H1 (cell line): ENCODE measurements around the gene EVI5. TPM values are rescaled to one million over a fixed set of nuclear protein-coding genes. Genes with fewer than 3 reads are reported as not detected.

ENCODE experiments used
- CTCF ChIA-PET: fragments of 300-600 bp; sonication (Branson Sonifier 250); formaldehyde crosslinking; loops from one replicate; lab custom pipeline; 2021; ENCODE audit not compliant: partially characterized antibody; lab: Charles Lee
- POLR2A ChIA-PET: fragments of 300-600 bp; sonication (Branson Sonifier 250); formaldehyde crosslinking; loops from one replicate; lab custom pipeline; 2021; ENCODE audit warnings: inconsistent platforms; ENCODE audit not compliant: partially characterized antibody; lab: Charles Lee
- DNase-seq, 2 experiments: peaks; one replicate each; pipeline versions ENCODE4 v3.0.0 to v3.0.0-alpha.2; 2010 to 2022; ENCODE audit warnings: low spot score in 2 of 2, low read depth in 1 of 2, mixed read lengths in 1 of 2
- FAIRE-seq: peaks from 2 replicates; lab custom pipeline; 2011; peaks lifted over from hg19 to GRCh38; lab: Jason Lieb, UNC
- H2AFZ ChIP-seq: 2 replicates; pipeline ENCODE4 v1.8.1; 2012; ENCODE audit warnings: low read length, inconsistent platforms
- H2AK5ac ChIP-seq: 2 replicates; pipeline ENCODE4 v1.6.1; 2013; ENCODE audit warnings: low read depth, low read length
- H2BK120ac ChIP-seq: replicated peaks from 2 replicates; pipeline ENCODE3; 2013; ENCODE audit warnings: low read depth, low read length, inconsistent platforms
- H2BK12ac ChIP-seq: 2 replicates; pipeline ENCODE4 v1.6.1; 2013; ENCODE audit warnings: low read depth, low read length
- H2BK15ac ChIP-seq: 2 replicates; pipeline ENCODE4 v1.6.1; 2013; ENCODE audit warnings: low read length
- H2BK20ac ChIP-seq: 2 replicates; pipeline ENCODE4 v1.6.1; 2013; ENCODE audit warnings: low read length
- H2BK5ac ChIP-seq: 2 replicates; pipeline ENCODE4 v1.6.1; 2013; ENCODE audit warnings: low read depth, low read length
- H3K14ac ChIP-seq: 2 replicates; pipeline ENCODE4 v1.6.1; 2013; ENCODE audit warnings: inconsistent platforms; ENCODE audit not compliant: insufficient read length
- H3K18ac ChIP-seq: 2 replicates; pipeline ENCODE4 v1.6.1; 2013; ENCODE audit warnings: low read length; ENCODE audit errors: extremely low read depth
- H3K23ac ChIP-seq: 2 replicates; pipeline ENCODE4 v1.6.1; 2013; ENCODE audit warnings: inconsistent platforms; ENCODE audit not compliant: insufficient read length
- H3K23me2 ChIP-seq: 2 replicates; pipeline ENCODE4 v1.6.1; 2013; ENCODE audit warnings: low read depth, low read length
- H3K27ac ChIP-seq: 2 replicates; pipeline ENCODE4 v1.6.1; 2011; ENCODE audit warnings: low read depth, low read length, inconsistent platforms
- H3K27me3 ChIP-seq, 4 experiments: replicated peaks in 1 of 4; 1 replicate in 1 of 4; 2 replicates in 3 of 4; pipeline versions ENCODE4 v1.6.1 to v1.8.1; 2011 to 2013; ENCODE audit warnings: low read length in 3 of 4, mild to moderate bottlenecking in 3 of 4, inconsistent platforms in 2 of 4, mixed read lengths in 2 of 4, moderate library complexity in 1 of 4; ENCODE audit not compliant: control insufficient read depth in 3 of 4, insufficient read depth in 3 of 4; ENCODE audit errors: extremely low read depth in 1 of 4
- H3K36me3 ChIP-seq, 4 experiments: 2 replicates each; pipeline versions ENCODE4 v1.6.1 to v1.8.1; 2011 to 2013; ENCODE audit warnings: mild to moderate bottlenecking in 4 of 4, low read length in 3 of 4, moderate library complexity in 2 of 4, control low read depth in 1 of 4, inconsistent platforms in 1 of 4; ENCODE audit not compliant: insufficient read depth in 4 of 4, control insufficient read depth in 2 of 4
- H3K4ac ChIP-seq: replicated peaks from 2 replicates; pipeline ENCODE3; 2013; ENCODE audit warnings: low read length, low read depth, mixed read lengths, inconsistent platforms; ENCODE audit not compliant: insufficient read length
- H3K4me1 ChIP-seq, 4 experiments: replicated peaks in 1 of 4; 1 replicate in 1 of 4; 2 replicates in 3 of 4; pipeline versions ENCODE4 v1.6.1 to v1.8.1; 2011 to 2013; ENCODE audit warnings: low read length in 3 of 4, inconsistent platforms in 2 of 4, mixed read lengths in 1 of 4; ENCODE audit not compliant: insufficient read depth in 4 of 4, control insufficient read depth in 3 of 4
- H3K4me2 ChIP-seq, 2 experiments: 2 replicates each; pipeline versions ENCODE4 v1.6.1 to v1.8.1; 2011 to 2013; ENCODE audit warnings: low read depth in 2 of 2, low read length in 2 of 2, control low read depth in 1 of 2, inconsistent platforms in 1 of 2, mild to moderate bottlenecking in 1 of 2; ENCODE audit not compliant: insufficient read depth in 1 of 2
- H3K4me3 ChIP-seq, 4 experiments: fragments of 200-600, 300-600 bp in 1 of 4; sonication (generic), shearing (Covaris generic), sonication (Bioruptor Twin) in 1 of 4; 2 replicates each; pipeline versions ENCODE4 v1.5.1 to v1.8.1; 2011 to 2016; ENCODE audit warnings: low read length in 4 of 4, low read depth in 3 of 4, control low read depth in 2 of 4, inconsistent platforms in 2 of 4, mild to moderate bottlenecking in 2 of 4, mixed read lengths in 1 of 4, moderate library complexity in 1 of 4; ENCODE audit not compliant: insufficient read depth in 2 of 4; ENCODE audit errors: extremely low read depth in 1 of 4
- H3K56ac ChIP-seq: replicated peaks from 2 replicates; pipeline ENCODE3; 2013; ENCODE audit warnings: low read depth, mild to moderate bottlenecking, mixed read lengths, low read length, inconsistent platforms; ENCODE audit not compliant: insufficient read length
- H3K79me1 ChIP-seq: 2 replicates; pipeline ENCODE4 v1.6.1; 2013; ENCODE audit warnings: low read depth, low read length, control low read depth
- H3K79me2 ChIP-seq, 2 experiments: 2 replicates each; pipeline versions ENCODE4 v1.6.1 to v1.8.1; 2012 to 2013; ENCODE audit warnings: low read length in 2 of 2, mild to moderate bottlenecking in 2 of 2, inconsistent platforms in 1 of 2; ENCODE audit not compliant: insufficient read depth in 2 of 2, control insufficient read depth in 1 of 2
- H3K9ac ChIP-seq, 4 experiments: replicated peaks in 1 of 4; 1 replicate in 1 of 4; 2 replicates in 3 of 4; pipeline versions ENCODE4 v1.6.1 to v1.8.1; 2011 to 2013; ENCODE audit warnings: low read depth in 3 of 4, low read length in 3 of 4, control low read depth in 2 of 4, mild to moderate bottlenecking in 2 of 4, moderate library complexity in 2 of 4, inconsistent platforms in 1 of 4; ENCODE audit errors: extremely low read depth in 1 of 4
- H3K9me3 ChIP-seq, 2 experiments: 2 replicates each; pipeline versions ENCODE4 v1.6.1 to v1.8.1; 2012 to 2013; ENCODE audit warnings: mild to moderate bottlenecking in 2 of 2, moderate library complexity in 2 of 2, control low read depth in 1 of 2, inconsistent platforms in 1 of 2, low read depth in 1 of 2, low read length in 1 of 2, mixed read lengths in 1 of 2; ENCODE audit not compliant: insufficient read depth in 2 of 2
- H4K20me1 ChIP-seq, 2 experiments: replicated peaks in 1 of 2; 2 replicates each; pipeline versions ENCODE3 to v1.8.1; 2011 to 2013; ENCODE audit warnings: inconsistent platforms in 2 of 2, low read length in 2 of 2, mild to moderate bottlenecking in 1 of 2; ENCODE audit not compliant: insufficient read depth in 2 of 2, control insufficient read depth in 1 of 2
- H4K5ac ChIP-seq: 2 replicates; pipeline ENCODE4 v1.6.1; 2013; ENCODE audit warnings: low read length, low read depth, mixed read lengths, inconsistent platforms; ENCODE audit not compliant: insufficient read length
- H4K8ac ChIP-seq: 2 replicates; pipeline ENCODE4 v1.8.0; 2013; ENCODE audit warnings: mild to moderate bottlenecking, moderate library complexity, low read length, inconsistent platforms; ENCODE audit not compliant: insufficient read depth; ENCODE audit errors: extremely low read depth
- H4K91ac ChIP-seq: replicated peaks from 2 replicates; pipeline ENCODE3; 2013; ENCODE audit warnings: low read length, mixed read lengths, inconsistent platforms; ENCODE audit not compliant: insufficient read length
- BCL11A ChIP-seq, 2 experiments: IDR thresholded peaks; one replicate each; pipeline ENCODE4 v1.6.1; 2011; ENCODE audit warnings: low read depth in 2 of 2, low read length in 2 of 2, mild to moderate bottlenecking in 2 of 2
- CBX5 ChIP-seq: fragments of 300-800, 300-1000 bp; sonication (generic); IDR thresholded peaks from 2 replicates; pipeline ENCODE4 v1.7.1; 2016; ENCODE audit warnings: antibody characterized with exemption, low read length, low read depth
- CTBP2 ChIP-seq: IDR thresholded peaks from 2 replicates; pipeline ENCODE4 v1.7.0; 2011; ENCODE audit warnings: borderline replicate concordance, mild to moderate bottlenecking, moderate library complexity, mixed read lengths, low read length; ENCODE audit not compliant: insufficient read depth, insufficient read length
- E2F6 ChIP-seq: IDR thresholded peaks from 2 replicates; pipeline ENCODE4 v1.6.1; 2012; ENCODE audit warnings: inconsistent platforms
- GABPA ChIP-seq: IDR thresholded peaks from 2 replicates; pipeline ENCODE4 v1.6.1; 2011; ENCODE audit warnings: mild to moderate bottlenecking, low read length, moderate library complexity, borderline replicate concordance; ENCODE audit not compliant: insufficient read depth
- HDAC6 ChIP-seq: IDR thresholded peaks from one replicate; pipeline ENCODE4 v1.7.1; 2012; ENCODE audit warnings: low read depth, mild to moderate bottlenecking, inconsistent platforms, low read length, moderate library complexity
- KDM5A ChIP-seq: fragments of 200-600 bp; IDR thresholded peaks from 2 replicates; pipeline ENCODE4 v1.7.1; 2012; ENCODE audit warnings: mild to moderate bottlenecking, low read length, inconsistent platforms, mixed read lengths
- PHF8 ChIP-seq: fragments of 200-600 bp; sonication (generic); conservative IDR thresholded peaks from 2 replicates; pipeline ENCODE4 v1.7.1; 2012; ENCODE audit warnings: low read depth, mild to moderate bottlenecking, inconsistent platforms, low read length, moderate library complexity
- RAD21 ChIP-seq, 2 experiments: IDR thresholded peaks in 1 of 2; conservative IDR thresholded peaks in 1 of 2; 2 replicates each; pipeline ENCODE4 v1.6.1; 2011; ENCODE audit warnings: low read depth in 2 of 2, low read length in 2 of 2, improper control_type of control experiment in 1 of 2, inconsistent platforms in 1 of 2, mild to moderate bottlenecking in 1 of 2, moderate library complexity in 1 of 2
- SP2 ChIP-seq: IDR thresholded peaks from 2 replicates; pipeline ENCODE4 v1.6.1; 2012; ENCODE audit warnings: mild to moderate bottlenecking, low read length, inconsistent platforms
- SUZ12 ChIP-seq: fragments of 200-600 bp; sonication (generic); IDR thresholded peaks from 2 replicates; pipeline ENCODE4 v1.6.1; 2012; ENCODE audit warnings: mild to moderate bottlenecking, inconsistent platforms, low read length, moderate library complexity, mixed read lengths
- TAF7 ChIP-seq: optimal IDR thresholded peaks from 2 replicates; pipeline ENCODE3; 2011; ENCODE audit warnings: low read depth, mild to moderate bottlenecking, inconsistent platforms, low read length, moderate library complexity, borderline replicate concordance
- TCF12 ChIP-seq: IDR thresholded peaks from 2 replicates; pipeline ENCODE4 v1.6.1; 2011; ENCODE audit warnings: low read depth, mild to moderate bottlenecking, low read length
- ZNF274 ChIP-seq: IDR thresholded peaks from 2 replicates; pipeline ENCODE4 v1.7.0; 2012; ENCODE audit warnings: low read length, borderline replicate concordance; ENCODE audit errors: extremely low read depth
- WGBS, 2 experiments: shearing (Covaris generic) in 1 of 2; methylation state at CpG; one replicate each; pipeline versions ENCODE4 v1.1.6 to v1.1.7; 2013 to 2015; ENCODE audit warnings: low lambda C conversion rate in 2 of 2, mixed read lengths in 2 of 2, inconsistent platforms in 1 of 2, low coverage in 1 of 2, missing lambda C conversion rate in 1 of 2; ENCODE audit not compliant: insufficient replicate concordance in 2 of 2, insufficient coverage in 1 of 2, insufficient read length in 1 of 2; ENCODE audit errors: extremely low coverage in 1 of 2, missing lambda C conversion rate in 1 of 2; 5-methylcytosine and 5-hydroxymethylcytosine counted together
- polyA plus RNA-seq, 7 experiments: library from polyadenylated mRNA; depleted of rRNA in 3 of 7; stranded (reverse) in 5 of 7; unstranded in 2 of 7; fragments of >200 nt in 5 of 7; fragments of 200-250 nt in 2 of 7; gene quantifications; 1 replicate in 5 of 7; 2 replicates in 1 of 7; 4 replicates in 1 of 7; pipeline versions ENCODE4 v1.2.1 to v1.2.3, GENCODE V29; 2011 to 2013; ENCODE audit warnings: missing spikeins in 2 of 7, mixed read lengths in 2 of 7
- total RNA-seq: library from RNA; stranded (reverse); fragmentation: NEBNext Ultra II Directional; extraction: Animal tissue kit (Norgen Biotek cat#: 25700); gene quantifications from 2 replicates; pipeline ENCODE4 v1.2.1, GENCODE V29; 2021

EVI5 gene
- total and polyA plus RNA-seq, 2 of the 8 experiments (the other 6 are each of a cell fraction or from before 2014, with no cell fraction given): 1.7 to 13.7 TPM

DNA sequence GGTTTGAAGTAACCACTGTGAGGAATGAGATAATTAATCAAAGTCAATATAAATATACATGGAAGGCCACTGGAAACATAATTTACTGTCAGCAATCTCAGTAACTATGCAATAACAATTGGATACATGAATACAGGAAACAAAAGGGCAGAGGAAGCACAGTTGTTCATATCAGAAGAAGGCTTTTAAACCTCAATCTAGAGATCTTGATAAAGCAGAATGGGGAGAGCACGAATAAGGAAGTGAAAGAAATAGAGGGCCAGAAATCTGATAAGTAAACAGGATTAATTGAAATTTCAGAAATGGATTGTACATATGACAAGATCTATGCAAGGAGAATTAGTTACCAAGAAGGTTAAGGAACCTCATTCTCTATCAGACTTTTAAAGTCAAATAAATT, 93.0 kb downstream of the EVI5 start:
- H3K14ac ChIP-seq: no peak overlapping the region
- H3K27me3 ChIP-seq: no peaks in the 10 kb centered on the region
- no peaks in the 10 kb centered on the region for H3K36me3 ChIP-seq
- H3K4me1 ChIP-seq: no peaks in the 10 kb centered on the region
- H3K79me2 ChIP-seq: no peaks in the 10 kb centered on the region
- 100% methylated on average over 1 of the region's 1 CpG; no CpG with 5 or more reads in 1 of the 2 experiments for WGBS, 2 experiments
- no peak overlapping the region for H3K4me3 ChIP-seq
- H4K8ac ChIP-seq: no peak overlapping the region
- CTCF ChIA-PET: interaction anchor here (1.2 kb wide), 1 partner anchor 9 kb away, joined by 3 read pairs; no protein-coding TSS in a partner anchor
- no peak overlapping the region for H3K18ac ChIP-seq
- H3K23ac ChIP-seq: no peak overlapping the region
- no peak overlapping the region for H2AFZ ChIP-seq
- no peaks in the 10 kb centered on the region for H4K20me1 ChIP-seq
- DNase-seq (no peak), FAIRE-seq (no peak)
- no peak overlapping the region for H3K56ac ChIP-seq
- H2AK5ac ChIP-seq: no peak overlapping the region
- no peak overlapping the region for H3K4ac ChIP-seq
- H3K4me2 ChIP-seq: no peak overlapping the region
- no peak for TF ChIP-seq CTBP2
- no peak for TF ChIP-seq SP2
- TF ChIP-seq SUZ12: no peak
- no peak for TF ChIP-seq BCL11A (IDR thresholded peaks at IDR 0.05; ENCODE audit: low read depth in 2 of 2, low read length in 2 of 2)
- no peak for TF ChIP-seq GABPA
- no peak for TF ChIP-seq RAD21 (IDR thresholded peaks at IDR 0.05 in 1 of 2, conservative IDR thresholded peaks at IDR 0.05 in 1 of 2; ENCODE audit: low read depth in 2 of 2, low read length in 2 of 2)
- no peak for TF ChIP-seq KDM5A
- TF ChIP-seq TAF7: no peak
- no peak for TF ChIP-seq CBX5
- no peak for TF ChIP-seq TCF12
- no peak for TF ChIP-seq PHF8
- TF ChIP-seq HDAC6: no peak
- TF ChIP-seq E2F6: no peak
- no peak for TF ChIP-seq ZNF274
- TF ChIP-seq, all 59 proteins: peak for 0
- POLR2A ChIA-PET: no interaction called here
- H2BK12ac ChIP-seq: no peak overlapping the region
- H3K23me2 ChIP-seq: no peaks in the 10 kb centered on the region
- H3K9ac ChIP-seq: no peak overlapping the region
- no peak overlapping the region for H2BK120ac ChIP-seq
- no peaks in the 10 kb centered on the region for H3K9me3 ChIP-seq
- H3K27ac ChIP-seq: no peak overlapping the region
- no peak overlapping the region for H4K5ac ChIP-seq
- H4K91ac ChIP-seq: no peak overlapping the region
- no peak overlapping the region for H2BK5ac ChIP-seq
- no peak overlapping the region for H2BK20ac ChIP-seq
- no peak overlapping the region for H2BK15ac ChIP-seq
- H3K79me1 ChIP-seq: no peaks in the 10 kb centered on the region
